Urinary bladder (tissue), 4 donors: ENCODE measurements around the gene RUNX1. TPM values are rescaled to one million over a fixed set of nuclear protein-coding genes. Genes with fewer than 3 reads are reported as not detected.
"Not testable (repeated sequence)": the region's sequence is repeated elsewhere in the genome, so short reads cannot be mapped to it uniquely, and the experiment has no call there.

Experiments
- DNase-seq: peaks from one replicate; pipeline ENCODE4 v3.0.0-alpha.2; 2015; ENCODE audit errors: extremely low spot score
- H3K27ac ChIP-seq: one replicate; pipeline ENCODE4 v1.5.1; 2013; ENCODE audit warnings: low read depth, mild to moderate bottlenecking, moderate library complexity
- H3K36me3 ChIP-seq: one replicate; pipeline ENCODE4 v1.6.1; 2013; ENCODE audit warnings: mild to moderate bottlenecking, moderate library complexity; ENCODE audit not compliant: insufficient read depth
- H3K4me1 ChIP-seq: one replicate; pipeline ENCODE4 v1.6.1; 2013; ENCODE audit warnings: mild to moderate bottlenecking, moderate library complexity; ENCODE audit not compliant: insufficient read depth
- H3K4me3 ChIP-seq: one replicate; pipeline ENCODE4 v1.5.1; 2013; ENCODE audit warnings: low read depth, low read length
- WGBS: extraction: QIAGEN DNeasy Blood & Tissue Kit; methylation state at CpG from one replicate; pipeline ENCODE4 v1.1.7; 2013; 5-methylcytosine and 5-hydroxymethylcytosine counted together
- polyA plus RNA-seq: library from polyadenylated mRNA; stranded (reverse); fragments of 200-250 nt; gene quantifications from one replicate; pipeline ENCODE4 v1.2.3, GENCODE V29; 2013
- total RNA-seq: library from RNA; depleted of rRNA; stranded (reverse); fragments of >200 nt; gene quantifications from one replicate; pipeline ENCODE4 v1.2.3, GENCODE V29; 2014
- donor health status: healthy with polysubstance abuse.
- donor health status: healthy.

The RUNX1 gene
- total and polyA plus RNA-seq, 2 donors: 6.6 to 15.6 TPM

GRCh38 chr21:34951868-34952267, 97.2 kb downstream of the RUNX1 start:
- not testable (repeated sequence) for H3K4me3 ChIP-seq, H3K36me3 ChIP-seq, DNase-seq, H3K27ac ChIP-seq, H3K4me1 ChIP-seq
- 88% methylated on average over 4 of the region's 4 CpGs for WGBS

- Histone ChIP-seq H3K4me3 (no peak overlapping the region), H3K27ac (no peak overlapping the region), H3K36me3 (no peaks in the 10 kb centered on the region), H3K4me1 (no peaks in the 10 kb centered on the region)
- no peak for DNase-seq
- WGBS: 83% methylated on average over 4 of the region's 4 CpGs
Observed at GRCh38 chr21:34950980-34951379, 98.1 kb downstream of the RUNX1 start.

- H3K4me3 ChIP-seq: no peak overlapping the region
- H3K36me3 ChIP-seq: no peaks in the 10 kb centered on the region
- H3K27ac ChIP-seq: no peak overlapping the region
- DNase-seq: no peak
- 81% methylated on average over 10 of the region's 10 CpGs for WGBS
- no peaks in the 10 kb centered on the region for H3K4me1 ChIP-seq
Observed at GRCh38 chr21:34949499-34949898, 99.6 kb downstream of the RUNX1 start.

GRCh38 chr21:34949030-34949429, 100.1 kb downstream of the RUNX1 start:
- 53% methylated on average over 4 of the region's 4 CpGs for WGBS
- H3K27ac ChIP-seq: no peak overlapping the region
- no peak for DNase-seq
- no peaks in the 10 kb centered on the region for H3K4me1 ChIP-seq
- H3K4me3 ChIP-seq: no peak overlapping the region
- H3K36me3 ChIP-seq: no peaks in the 10 kb centered on the region

GRCh38 chr21:34948157-34948556, 100.9 kb downstream of the RUNX1 start:
- DNase-seq: no peak
- H3K4me1 ChIP-seq: no peaks in the 10 kb centered on the region
- H3K4me3 ChIP-seq: no peak overlapping the region
- WGBS: 92% methylated on average over 5 of the region's 5 CpGs
- no peaks in the 10 kb centered on the region for H3K36me3 ChIP-seq
- H3K27ac ChIP-seq: no peak overlapping the region

GRCh38 chr21:34946916-34947534, 102.1 kb downstream of the RUNX1 start:
- no peak overlapping the region for H3K4me3 ChIP-seq
- no peaks in the 10 kb centered on the region for H3K4me1 ChIP-seq
- H3K27ac ChIP-seq: no peak overlapping the region
- 59% methylated on average over 2 of the region's 2 CpGs for WGBS
- no peak for DNase-seq
- no peaks in the 10 kb centered on the region for H3K36me3 ChIP-seq

- H3K36me3 ChIP-seq: no peaks in the 10 kb centered on the region
- 88% methylated on average over 1 of the region's 1 CpG for WGBS
- peak overlapping the region; percentile 27 for H3K27ac ChIP-seq
- no peaks in the 10 kb centered on the region for H3K4me1 ChIP-seq
- no peak for DNase-seq
- no peak overlapping the region for H3K4me3 ChIP-seq
Observed at GRCh38 chr21:34946385-34946840, 102.7 kb downstream of the RUNX1 start.

GRCh38 chr21:34945288-34945687, 103.8 kb downstream of the RUNX1 start:
- no peaks in the 10 kb centered on the region for H3K4me1 ChIP-seq

GRCh38 chr21:34944015-34944755, 104.9 kb downstream of the RUNX1 start:
- H3K4me1 ChIP-seq: no peaks in the 10 kb centered on the region
- WGBS: 86% methylated on average over 4 of the region's 4 CpGs
- H3K36me3 ChIP-seq: no peaks in the 10 kb centered on the region
- no peak overlapping the region for H3K4me3 ChIP-seq
- H3K27ac ChIP-seq: no peak overlapping the region
- no peak for DNase-seq

More at GRCh38 chr21:34945288-34945687, 103.8 kb downstream of the RUNX1 start:
- no peak for DNase-seq
- 89% methylated on average over 3 of the region's 3 CpGs for WGBS
- no peak overlapping the region for H3K4me3 ChIP-seq
- H3K27ac ChIP-seq: no peak overlapping the region
- no peaks in the 10 kb centered on the region for H3K36me3 ChIP-seq

- Histone ChIP-seq H3K36me3 (no peaks in the 10 kb centered on the region), H3K27ac (no peak overlapping the region), H3K4me1 (no peaks in the 10 kb centered on the region), H3K4me3 (no peak overlapping the region)
- DNase-seq: no peak
- WGBS: 80% methylated on average over 7 of the region's 7 CpGs
Observed at GRCh38 chr21:34942911-34943310, 106.2 kb downstream of the RUNX1 start.

- Histone ChIP-seq H3K4me1 (no peaks in the 10 kb centered on the region), H3K27ac (no peak overlapping the region), H3K4me3 (no peak overlapping the region), H3K36me3 (no peaks in the 10 kb centered on the region)
- WGBS: 68% methylated on average over 2 of the region's 2 CpGs
- DNase-seq: no peak
Observed at GRCh38 chr21:34941162-34941561, 107.9 kb downstream of the RUNX1 start.

- Histone ChIP-seq H3K4me1 (no peaks in the 10 kb centered on the region), H3K4me3 (no peak overlapping the region), H3K27ac (no peak overlapping the region), H3K36me3 (no peaks in the 10 kb centered on the region)
- WGBS: 84% methylated on average over 6 of the region's 6 CpGs
- no peak for DNase-seq
Observed at GRCh38 chr21:34939673-34940331, 109.3 kb downstream of the RUNX1 start.

- H3K36me3 ChIP-seq: no peaks in the 10 kb centered on the region
- 66% methylated on average over 2 of the region's 2 CpGs for whole genome bisulfite sequencing
- no peak for DNase-seq
- H3K27ac ChIP-seq: no peak overlapping the region
- no peak overlapping the region for H3K4me3 ChIP-seq
- H3K4me1 ChIP-seq: no peaks in the 10 kb centered on the region
Observed at GRCh38 chr21:34938089-34938764, 110.9 kb downstream of the RUNX1 start.
